Kidney capillary endothelial cell (primary cell): ENCODE results near the gene FCHSD1.
A peak's percentile ranks its signal among the peaks of the same experiment; 100 is the strongest.

Experiments used
- DNase-seq: peaks from one replicate; pipeline ENCODE4 v3.0.0-alpha.2; 2018; ENCODE audit warnings: low spot score

FCHSD1 gene

GRCh38 chr5:141640698-141641097 is 10.5 kb downstream of the FCHSD1 start:
- no peak for DNase-seq

- no peak for DNase-seq
These were observed 11.2 kb downstream of the FCHSD1 start for GRCh38 chr5:141640051-141640415.

- DNase-seq: no peak
These were observed 11.7 kb downstream of the FCHSD1 start for GRCh38 chr5:141639357-141640050.

- no peak for DNase-seq
These were observed 12.4 kb downstream of the FCHSD1 start for GRCh38 chr5:141638771-141639170.

DNA sequence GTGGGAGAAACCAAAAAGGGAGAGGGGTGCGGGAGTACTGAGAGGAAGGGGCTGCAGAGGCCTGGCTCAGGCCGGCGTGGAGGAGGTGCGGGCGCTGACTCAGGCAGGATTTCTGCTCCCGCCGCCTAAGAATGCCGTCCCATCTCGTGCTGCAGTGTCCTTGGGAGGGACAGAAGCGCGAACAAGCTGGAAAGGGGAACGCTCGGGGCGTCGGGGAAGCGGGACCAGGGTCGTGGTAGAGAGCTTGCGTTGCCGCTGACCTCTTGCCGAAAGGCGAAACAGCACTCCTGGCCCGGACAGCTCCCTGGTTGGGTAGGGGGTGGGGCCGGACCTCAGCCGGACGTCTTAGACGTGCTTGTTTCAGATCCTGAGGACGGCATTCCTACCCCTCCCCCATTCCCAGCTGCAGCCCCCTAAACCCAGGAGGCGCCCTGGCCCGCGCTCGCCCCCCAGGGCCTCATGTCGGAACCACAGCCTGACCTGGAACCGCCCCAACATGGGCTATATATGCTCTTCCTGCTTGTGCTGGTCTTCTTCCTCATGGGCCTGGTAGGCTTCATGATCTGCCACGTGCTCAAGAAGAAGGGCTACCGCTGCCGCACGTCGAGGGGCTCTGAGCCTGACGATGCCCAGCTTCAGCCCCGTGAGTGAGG is 13.3 kb downstream of the FCHSD1 start:
- DNase-seq: peak; percentile 67

DNA sequence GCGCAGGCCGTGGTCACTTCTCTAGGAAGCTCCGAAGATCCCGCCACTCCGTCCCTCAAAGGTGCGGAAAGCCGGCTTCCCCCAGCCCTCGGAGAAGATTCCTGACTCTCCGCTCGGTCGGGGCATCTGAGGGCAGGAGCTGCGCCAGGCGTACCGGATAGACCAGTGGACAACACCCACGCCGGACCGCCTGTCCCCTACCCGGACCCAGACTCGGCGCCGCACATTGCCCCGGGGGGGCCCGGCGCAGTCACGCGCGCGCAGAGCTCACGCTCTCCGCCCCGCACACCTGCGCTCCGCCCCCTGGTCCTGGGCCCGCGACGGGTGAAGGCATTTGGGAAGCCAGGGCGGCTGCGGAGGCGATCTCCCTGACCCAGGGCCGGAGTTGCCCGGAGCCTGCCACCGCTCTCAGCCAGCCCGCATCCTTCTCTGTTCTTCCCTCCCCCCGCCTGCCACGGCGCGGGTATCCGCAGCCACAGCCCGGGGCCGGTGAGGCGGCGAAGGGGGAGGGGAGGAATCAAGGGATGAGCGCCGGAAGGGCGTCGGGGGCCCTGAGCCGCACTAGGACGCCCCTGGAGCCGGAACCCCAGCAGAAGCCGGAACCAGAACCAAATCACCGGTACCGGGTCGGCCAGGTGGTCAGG is 14.0 kb downstream of the FCHSD1 start:
- DNase-seq: no peak

- DNase-seq: peak; percentile 91
These were observed 14.7 kb downstream of the FCHSD1 start, which contains the start of the genes HDAC3 and RELL2 for GRCh38 chr5:141636413-141637122. Gene HDAC3 (minus strand): TSS chr5:141636849. CDS start chr5:141636790, 59 bp downstream. Gene RELL2 (plus strand): TSS chr5:141636997. CDS start chr5:141638226, 1,229 bp downstream.

- DNase-seq: no peak
These were observed 15.2 kb downstream of the FCHSD1 start for GRCh38 chr5:141636106-141636412.

DNA sequence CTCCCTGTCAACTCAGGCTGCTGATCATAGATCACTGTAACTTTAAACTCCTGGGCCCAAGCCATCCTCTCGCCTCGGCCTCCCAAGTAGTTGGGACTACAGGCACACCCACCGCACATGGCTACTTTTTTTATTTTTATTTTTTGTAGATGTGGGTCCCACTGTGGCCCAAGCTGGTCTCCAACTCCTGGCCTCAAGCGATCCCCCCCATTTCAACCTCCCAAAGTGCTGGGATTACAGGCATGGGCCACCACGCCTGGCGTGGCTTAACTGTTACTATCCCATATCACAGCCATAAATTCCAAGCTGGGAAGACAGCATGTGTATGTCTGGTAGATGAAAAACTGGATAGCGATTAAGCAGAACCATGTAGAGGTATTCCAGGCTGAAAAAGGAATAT is 15.6 kb downstream of the FCHSD1 start:
- DNase-seq: no peak

DNA sequence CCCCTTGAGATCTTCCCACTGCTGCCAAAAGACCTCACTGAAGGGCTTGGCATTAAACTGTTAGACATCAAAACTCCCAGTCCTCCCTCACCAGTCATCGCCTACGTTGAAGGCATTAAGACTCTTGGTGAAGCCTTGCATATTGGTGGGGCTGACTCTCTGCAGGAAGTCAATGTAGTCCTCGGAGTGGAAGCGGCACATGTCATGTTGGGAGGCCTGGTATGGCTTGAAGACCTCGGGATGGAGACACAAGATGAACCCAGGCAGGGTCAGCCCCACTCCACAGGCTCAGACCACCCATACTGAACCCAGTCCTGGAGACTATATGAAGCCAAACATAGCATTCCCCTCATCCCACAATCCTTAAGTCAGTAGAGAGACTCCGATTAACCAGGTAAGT is 16.5 kb downstream of the FCHSD1 start:
- DNase-seq: no peak

GRCh38 chr5:141633871-141634561 is 17.2 kb downstream of the FCHSD1 start:
- DNase-seq: no peak

DNA sequence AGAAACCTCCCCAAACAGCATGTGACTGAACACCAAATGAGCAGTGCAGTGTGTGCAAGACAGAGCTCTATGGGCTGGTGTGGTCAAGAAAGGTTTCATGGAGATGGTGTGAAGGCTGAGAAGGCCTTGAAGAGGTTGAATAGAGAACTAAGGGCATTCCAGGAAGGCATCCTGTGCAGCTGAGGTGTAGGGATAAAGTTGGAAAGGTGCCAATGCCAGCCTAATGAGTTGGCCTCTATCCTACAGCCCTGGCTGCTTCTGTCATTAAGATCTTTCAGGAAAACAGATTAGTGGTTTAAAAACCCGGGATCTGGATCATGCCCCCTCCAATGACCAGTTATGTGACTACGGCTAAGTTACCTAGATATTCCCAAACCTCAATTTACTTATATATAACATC is 18.6 kb downstream of the FCHSD1 start:
- DNase-seq: no peak

DNA sequence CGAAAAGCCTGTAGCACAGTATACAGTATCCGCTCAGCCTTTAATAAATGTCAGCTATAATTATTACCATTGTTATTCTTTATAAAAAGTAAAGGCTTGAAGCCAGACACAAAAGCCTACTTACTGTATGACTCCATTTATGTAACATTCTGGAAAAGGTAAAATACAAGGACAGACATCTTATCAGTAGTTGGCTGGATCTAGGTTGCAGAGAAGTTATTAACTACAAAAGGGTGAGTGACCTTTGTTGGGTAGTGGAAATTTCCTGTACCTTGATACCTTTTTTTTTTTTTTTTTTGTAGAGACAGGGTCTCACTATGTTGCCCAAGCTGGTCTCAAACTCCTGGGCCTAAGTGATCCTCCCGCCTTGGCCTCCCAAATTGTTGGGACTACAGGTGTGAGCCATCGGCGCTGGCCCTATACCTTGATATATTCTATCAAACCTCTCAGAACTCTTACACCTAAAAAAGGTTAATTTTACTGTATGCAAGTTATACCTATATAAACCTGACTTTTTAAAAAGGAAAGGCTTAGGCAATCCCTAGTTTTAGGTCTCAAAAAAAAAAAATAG is 20.6 kb downstream of the FCHSD1 start:
- DNase-seq: no peak

DNA sequence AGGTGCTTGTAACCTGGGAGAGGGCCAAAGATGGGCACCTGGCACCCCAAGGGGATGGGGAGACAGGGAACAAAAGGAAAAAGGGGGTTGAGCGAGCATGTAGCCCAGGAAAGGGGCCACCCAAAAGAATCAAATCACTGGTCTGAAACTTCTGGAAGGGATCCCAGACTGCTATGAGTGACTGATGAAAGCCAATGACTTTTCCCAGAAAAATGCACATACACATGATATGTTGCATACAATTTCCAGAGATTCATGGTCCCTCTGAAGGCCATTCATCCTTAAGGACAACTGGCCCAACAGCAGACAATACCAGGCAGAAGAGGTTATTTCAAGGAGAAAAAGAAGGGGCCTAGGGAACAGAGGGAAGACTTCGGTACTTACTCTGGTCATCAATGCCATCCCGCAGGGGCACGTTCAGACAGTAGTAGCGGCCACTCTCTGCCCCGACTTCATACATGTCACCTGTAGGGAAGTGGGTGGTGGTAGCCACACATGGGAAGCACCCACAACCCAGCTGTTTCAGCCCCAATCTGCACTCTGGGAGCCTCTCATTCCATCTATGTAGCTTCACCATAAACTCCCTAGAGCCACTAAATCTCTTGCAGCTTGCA is 22.9 kb downstream of the FCHSD1 start:
- DNase-seq: no peak

DNA sequence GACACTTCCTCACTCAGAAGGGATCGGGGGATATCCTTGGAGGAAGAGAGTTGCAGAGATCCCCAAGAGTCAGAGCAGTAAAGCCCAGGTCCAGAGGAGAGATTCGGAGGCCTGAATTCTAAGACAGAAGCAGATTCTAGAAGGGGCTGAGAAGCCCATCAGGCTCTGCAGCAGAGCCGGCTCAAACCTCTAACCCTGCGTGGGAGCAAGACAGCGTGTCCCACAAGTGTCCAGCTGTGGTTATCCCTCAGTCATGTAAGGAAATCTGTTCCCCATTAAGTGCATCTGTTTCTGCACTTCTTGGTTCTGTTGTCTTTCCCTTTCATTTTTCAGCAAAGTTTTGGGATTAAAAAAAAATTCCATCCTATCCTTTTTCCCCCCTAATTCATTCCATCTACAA is 27.6 kb downstream of the FCHSD1 start:
- no peak for DNase-seq

DNA sequence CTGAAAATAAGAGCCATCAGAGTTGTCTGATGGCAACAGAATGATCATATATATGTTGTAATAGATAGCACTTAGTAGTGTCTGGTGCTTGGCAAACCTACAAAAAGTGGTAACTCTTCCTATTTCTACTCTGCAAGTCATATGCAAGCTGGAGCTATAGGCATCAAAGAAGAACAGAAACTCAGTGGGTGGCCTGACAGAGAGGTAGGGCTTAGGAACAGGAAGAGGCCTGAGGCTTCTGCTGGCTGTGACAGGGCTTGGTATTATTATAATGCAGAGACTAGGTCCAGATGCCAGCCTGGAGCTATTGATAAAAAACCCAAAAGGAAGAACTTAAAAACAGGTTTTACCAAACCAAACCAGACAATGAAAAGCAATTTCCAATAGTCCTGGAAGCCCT is 28.0 kb downstream of the FCHSD1 start:
- DNase-seq: no peak

DNA sequence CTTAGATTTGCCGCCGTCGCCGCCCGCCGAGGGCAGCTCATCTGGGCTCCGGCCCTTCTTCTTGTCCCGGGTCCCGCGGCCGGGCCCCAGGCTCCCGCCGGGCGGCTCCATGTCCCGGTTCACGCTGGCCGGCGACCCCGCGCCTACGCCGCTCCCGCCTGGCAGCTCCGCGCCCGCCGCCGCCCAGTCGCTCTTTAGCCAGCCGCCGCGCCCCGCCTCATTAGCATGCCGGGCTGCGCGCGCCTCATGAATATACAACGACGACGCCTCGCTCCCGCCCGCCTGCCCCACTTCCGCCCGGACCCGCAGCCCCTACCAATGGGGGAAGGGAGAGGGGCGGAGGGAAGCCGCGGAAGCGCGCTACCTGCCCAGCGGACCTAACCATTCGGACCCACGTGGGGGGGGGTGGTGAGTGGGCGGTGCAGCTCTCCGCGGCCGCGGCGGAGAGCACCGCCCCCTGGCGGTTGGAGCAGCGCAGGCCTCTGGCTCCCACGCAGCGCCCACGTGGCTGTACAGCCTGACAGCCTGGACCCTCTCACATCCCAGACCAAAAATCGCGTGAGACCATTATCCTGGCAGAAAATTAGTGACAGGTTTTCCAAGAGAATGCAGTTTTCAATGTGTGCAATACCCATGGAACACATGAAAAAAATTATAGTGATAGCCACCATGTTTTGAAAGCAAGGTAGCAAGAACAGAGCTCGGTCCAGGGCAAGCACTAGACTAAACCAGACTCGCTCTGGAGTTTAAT is 32.2 kb downstream of the FCHSD1 start, which contains the start of gene DIAPH1:
DIAPH1 (minus strand) TSS at position 197 of the 751 bp plus-strand sequence; CDS start at position 111, 86 bp downstream.
- DNase-seq: peak; percentile 88

DNA sequence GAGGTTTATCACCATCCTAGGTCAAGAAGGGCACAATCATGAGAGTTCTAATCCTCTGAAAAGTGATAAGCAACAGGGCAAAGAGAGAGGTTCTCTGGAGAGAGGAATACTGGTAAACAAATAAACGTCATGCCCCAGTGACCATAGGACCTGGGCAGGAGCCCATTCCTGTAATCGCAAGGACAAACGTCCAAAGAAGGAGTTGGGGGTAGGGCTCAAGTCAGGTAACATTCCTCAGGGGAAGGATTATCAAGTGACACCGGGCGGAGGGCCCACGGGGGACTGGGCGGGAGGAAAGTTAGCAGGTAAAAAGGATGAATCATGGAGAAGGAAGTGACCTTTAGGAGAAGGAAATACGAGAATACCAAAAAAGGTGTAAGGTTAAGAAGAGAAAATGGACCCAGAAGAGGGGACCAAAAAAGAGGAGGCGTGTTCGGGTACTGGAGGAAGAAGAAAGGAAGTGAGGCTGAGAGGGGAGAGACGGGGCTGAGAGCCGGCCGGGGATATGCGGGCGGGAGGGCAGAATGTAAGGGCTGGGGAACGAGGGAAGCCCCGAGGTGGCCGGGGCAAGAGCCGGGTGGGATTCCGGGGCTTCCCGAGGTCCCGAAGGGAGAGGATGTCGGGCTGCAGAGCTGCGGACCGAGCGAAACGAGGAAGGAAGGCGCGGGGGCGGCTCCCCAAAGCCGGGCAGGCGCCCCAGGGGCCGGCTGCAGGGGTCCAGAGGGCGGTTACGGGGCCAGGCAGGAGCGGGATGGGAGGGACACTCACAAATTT is 33.0 kb downstream of the FCHSD1 start:
- peak; percentile 39 for DNase-seq

DNA sequence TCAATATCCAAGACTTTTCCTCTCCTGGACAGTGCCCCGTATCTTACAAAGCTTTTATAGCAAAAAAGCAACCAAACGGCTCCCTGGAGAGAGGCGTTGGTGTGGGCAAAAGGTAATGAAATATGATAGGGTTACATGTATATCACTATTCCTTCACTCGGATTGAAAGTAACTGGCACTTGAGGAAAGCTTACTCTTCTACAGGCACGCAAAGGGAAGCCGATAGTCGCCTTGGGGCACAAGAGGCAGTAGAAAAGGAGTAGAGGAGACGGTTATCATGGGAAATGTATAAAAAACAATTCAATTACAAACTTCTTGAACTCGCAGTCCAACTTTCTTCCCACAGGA is 33.6 kb downstream of the FCHSD1 start:
- peak; percentile 17 for DNase-seq

DNA sequence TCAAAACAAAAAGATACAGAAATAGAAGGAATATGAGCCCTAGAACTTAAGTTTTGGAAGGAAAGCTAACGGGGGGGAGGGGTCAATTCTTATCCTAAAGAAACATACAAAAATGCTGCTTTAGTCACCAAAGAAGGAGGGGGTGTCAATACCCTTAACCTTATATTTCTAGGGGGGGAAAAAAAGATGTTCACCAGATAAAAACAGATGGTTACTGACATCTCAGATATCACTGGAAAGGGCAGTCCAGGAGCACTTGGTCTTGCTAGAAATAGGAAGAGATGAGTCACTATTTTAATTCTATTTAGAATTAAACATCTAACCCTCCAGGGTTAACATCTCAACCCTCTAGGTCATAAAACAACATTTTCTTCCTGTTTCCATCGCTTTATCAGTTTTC is 34.1 kb downstream of the FCHSD1 start:
- peak; percentile 17 for DNase-seq
